HG03558 (cell line): ENCODE results near the gene TXLNB.

ENCODE experiments used
- ATAC-seq: cut with Tn5 transposase; IDR thresholded peaks from one replicate; pipeline ENCODE4 v1.9.1; 2021; ENCODE audit warnings: moderate number of reproducible peaks; ENCODE audit not compliant: unreplicated experiment; ENCODE audit errors: extremely low read depth

Gene TXLNB

DNA sequence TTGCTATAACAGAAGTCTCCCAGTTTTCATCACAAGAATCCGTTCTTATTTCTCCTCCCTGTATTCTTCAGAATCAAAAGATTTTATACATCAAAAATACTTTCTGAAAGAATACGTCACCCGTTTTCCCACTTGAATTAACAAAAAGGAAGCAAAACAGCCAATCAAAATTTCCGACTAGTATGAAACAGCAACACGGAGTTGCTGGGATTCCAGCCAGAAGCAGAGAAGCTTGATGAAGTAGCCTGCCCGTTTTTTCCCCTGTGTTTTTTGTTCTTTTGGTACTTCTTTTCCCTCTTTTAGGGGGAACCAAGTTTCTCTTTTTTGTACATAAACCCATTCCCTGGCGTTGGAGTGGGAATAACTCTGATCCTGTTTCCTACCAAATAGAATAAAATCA lies 14.6 kb downstream of the TXLNB start:
- no peak for ATAC-seq

DNA sequence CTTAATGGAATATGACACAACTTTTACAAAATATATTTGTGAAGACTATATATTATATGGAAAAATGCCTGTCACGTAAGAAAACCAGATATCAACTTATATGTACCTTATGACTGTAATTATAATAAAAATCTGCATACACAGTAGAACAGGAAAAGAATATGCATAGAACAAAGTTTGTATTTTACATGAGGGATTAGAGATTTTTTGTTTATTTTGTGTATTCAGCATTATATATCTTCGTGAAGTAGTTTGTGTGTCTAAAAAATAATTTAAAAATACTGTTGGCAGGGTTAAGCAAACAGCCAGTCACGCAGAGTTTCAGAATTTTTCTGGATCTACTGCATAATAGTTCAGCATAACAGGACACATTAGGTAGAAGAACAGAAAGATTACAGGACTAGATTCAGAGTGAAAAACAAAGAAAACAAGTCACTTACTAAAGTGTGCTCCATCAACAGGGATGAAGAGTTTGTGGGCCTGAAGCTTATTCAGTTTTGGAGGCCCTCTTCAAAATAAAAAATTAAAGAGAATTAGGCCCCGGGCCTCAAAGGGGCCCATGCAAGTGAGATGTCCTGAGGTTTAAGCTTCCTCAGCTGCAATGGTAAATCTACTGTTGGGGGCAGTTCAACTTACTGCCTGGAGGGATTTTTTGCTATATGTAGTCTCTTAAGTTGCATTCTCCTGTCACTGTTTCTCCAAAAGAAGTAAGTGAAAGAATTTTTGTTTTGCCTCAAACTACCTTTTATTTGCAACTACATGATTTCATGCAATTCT lies 16.3 kb downstream of the TXLNB start:
- no peak for ATAC-seq

DNA sequence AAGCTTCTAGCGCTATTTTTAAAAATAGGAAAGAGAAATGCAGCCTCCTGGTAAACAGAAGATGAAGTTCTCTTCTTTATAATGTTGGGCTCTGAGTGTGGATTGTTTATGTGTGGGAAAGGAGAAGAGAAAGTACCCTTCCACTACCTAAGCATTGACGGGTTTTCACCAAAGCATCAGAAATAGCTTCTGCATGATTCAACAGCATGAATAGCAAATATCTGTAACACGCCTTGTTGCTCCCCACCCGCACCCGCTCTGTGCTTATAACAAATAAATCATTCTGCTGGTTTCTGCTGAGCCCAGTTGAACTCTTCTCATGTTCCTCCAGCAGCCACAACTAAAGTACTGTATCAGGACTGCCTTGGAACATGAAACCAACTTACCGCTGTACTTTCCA lies 20.7 kb downstream of the TXLNB start:
- ATAC-seq = peak; percentile 70

DNA sequence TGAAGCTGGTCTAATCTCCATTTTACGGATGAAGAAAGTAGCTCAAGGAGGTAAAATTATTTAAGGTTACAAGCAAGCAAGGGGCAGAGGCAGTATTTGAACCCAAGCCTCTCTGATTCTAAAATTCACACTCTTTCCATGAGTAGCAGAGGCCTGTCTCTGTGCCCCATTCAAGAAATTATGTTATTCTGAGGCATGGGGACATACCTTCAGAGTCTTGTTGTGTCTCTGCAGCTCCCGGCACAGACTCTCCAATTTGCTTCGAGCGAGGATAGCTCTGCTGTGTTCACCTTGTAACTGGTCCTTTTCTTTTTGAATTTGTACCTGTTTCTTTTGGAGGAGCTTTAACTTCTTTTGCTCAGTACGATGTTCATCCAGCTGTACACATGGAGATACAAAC lies 21.5 kb downstream of the TXLNB start:
- no peak for ATAC-seq

DNA sequence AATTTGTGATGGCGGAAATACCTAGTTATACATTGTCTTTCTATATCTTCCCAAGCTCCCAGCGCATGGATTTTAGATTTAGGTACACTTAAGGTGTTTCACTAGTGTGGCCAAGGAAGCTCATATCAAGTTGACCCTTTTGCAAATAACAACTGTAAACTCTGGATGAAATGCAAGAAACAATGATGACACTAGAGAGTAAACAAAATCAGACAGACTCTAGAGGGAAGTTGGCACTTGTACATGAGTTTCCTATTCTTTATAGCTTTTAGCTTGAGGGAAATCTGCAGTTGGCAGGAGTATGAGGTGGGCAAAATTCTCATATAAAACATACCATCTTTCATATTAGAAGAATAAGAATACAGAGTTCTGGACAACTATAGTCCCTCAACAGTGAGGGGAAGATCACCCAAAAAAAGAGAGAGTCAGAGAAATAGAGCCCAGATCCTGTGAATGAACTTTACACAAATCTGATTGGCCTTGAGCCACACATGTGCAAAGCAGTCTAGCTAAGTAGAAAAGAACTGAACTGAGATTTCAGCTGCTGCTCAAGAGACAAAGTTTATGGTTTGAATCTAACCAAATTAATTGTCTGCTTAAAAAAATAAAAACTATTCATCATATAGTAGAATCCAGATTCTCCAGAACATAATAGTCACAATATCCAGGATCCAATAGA lies 26.1 kb downstream of the TXLNB start:
- no peak for ATAC-seq

DNA sequence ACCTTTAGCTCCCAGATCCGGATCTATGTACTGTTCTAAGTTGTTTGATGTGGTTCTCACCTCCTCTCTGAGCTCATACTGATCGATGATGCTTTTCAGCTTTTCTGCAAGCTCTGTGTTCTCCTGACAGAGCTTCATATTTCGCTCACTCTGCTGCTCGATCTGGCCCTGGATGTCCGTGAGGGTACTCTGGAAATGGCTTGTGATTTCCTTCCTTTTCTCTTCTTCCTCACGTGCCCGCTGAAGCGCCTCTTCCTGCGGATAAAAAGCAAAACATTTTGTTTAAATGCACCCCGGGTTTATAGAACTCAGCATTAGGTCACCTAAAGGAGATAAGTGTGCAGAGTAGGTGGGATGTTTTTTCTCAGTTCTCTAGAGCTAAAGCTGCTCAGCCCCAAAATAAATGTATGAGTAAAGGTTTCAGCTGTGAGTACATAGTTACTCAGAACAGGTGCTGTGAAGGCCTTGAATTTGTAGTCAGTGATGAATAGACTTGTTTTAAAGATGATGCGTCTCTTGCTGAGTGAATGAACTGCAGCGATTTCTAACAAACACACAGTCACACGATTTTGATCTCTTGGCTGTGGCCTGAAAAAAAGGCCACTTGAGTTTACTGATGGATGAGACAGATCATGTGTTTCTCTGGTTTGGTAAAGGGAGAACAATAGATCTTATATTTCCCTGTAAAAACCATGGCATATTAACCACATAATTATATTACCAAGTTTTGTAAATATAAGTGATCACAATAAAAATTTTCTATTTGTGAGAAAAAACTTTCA lies 29.1 kb downstream of the TXLNB start:
- peak; percentile 91 for ATAC-seq

GRCh38 chr6:139257821-139258398 lies 33.9 kb downstream of the TXLNB start:
- ATAC-seq = no peak

GRCh38 chr6:139257291-139257690 lies 34.5 kb downstream of the TXLNB start:
- no peak for ATAC-seq

- no peak for ATAC-seq
These were observed 35.7 kb downstream of the TXLNB start for GRCh38 chr6:139256087-139256486.

GRCh38 chr6:139254196-139254595 lies 37.6 kb downstream of the TXLNB start:
- no peak for ATAC-seq

DNA sequence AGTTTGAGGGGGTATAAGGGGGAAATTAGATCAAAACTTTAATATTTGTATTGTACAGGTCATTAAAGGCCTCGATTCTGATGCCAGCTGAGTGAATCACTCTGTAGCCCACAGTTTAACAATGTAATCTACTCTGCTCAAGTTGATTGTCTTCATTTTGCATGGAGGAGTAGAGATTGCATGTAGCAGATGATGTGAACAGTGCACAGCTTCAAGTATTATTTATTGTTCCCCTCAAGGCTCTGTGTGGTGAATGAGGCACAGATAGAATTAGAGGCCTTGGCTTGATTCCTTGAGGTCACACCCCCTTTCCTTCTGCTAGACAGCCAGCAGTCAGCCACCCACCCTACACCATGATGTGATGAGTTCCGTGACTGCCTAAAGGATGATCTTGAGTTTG lies 38.1 kb downstream of the TXLNB start:
- no peak for ATAC-seq

DNA sequence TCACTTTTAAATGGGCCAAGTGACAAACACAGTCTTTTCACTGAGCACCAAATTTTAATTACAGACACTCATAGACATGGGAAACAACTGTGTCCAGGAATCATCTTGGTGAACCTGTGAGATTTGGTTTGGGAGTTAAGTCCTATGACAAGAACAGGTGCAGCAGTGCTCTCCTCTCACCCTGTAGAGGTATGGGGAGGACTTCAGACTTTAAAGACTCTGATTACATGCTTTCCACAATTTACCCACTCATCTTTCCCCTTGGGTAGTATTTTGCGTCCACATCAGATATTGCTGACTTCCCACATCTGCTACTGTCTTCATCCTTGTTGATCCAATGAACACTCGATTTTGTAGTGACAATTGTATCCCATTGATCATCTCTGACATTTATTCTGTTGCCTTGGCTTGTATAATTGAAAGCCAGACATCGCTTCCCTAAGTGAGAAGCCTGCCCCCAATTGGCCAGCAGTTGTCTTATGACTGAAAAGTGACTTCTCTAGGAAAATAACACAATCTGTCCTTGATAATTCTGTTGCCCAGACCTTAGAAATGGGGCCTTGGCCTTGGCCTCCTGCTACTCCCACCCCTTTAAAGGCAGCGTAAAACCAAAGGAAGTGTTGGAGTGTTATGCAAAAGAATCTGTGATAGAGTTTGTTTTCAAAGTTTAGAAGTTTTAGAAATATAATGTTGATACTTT lies 40.0 kb downstream of the TXLNB start:
- no peak for ATAC-seq

DNA sequence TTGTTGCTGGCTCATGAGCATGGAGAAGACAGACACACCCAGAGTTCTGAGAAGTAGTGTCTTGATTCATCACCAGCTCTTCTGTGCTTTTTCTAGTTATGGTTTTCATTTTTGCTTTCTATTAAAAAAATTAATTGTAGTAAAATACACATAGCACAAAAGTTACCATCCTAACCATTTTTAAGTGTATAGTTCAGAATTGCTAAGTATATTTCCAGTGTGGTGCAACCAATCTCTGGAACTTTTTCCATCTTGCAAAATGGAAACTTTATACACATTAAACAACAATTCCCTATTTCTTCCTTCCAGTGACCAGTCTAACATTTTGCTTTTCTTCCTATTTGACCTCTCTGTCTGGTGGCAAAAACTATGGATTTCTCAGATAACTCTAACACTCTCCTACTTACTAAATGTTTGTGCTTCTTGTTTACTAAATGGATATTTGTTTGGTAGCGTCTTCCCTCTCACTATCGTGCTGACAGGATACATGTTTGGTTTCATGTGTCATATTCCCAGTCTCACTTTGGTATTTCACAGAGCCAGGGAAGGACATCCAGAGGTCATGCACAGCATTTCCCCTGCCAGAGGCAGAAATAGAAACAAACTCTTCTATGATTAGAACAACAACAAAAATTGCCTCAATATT lies 40.6 kb downstream of the TXLNB start:
- peak; percentile 15 for ATAC-seq

DNA sequence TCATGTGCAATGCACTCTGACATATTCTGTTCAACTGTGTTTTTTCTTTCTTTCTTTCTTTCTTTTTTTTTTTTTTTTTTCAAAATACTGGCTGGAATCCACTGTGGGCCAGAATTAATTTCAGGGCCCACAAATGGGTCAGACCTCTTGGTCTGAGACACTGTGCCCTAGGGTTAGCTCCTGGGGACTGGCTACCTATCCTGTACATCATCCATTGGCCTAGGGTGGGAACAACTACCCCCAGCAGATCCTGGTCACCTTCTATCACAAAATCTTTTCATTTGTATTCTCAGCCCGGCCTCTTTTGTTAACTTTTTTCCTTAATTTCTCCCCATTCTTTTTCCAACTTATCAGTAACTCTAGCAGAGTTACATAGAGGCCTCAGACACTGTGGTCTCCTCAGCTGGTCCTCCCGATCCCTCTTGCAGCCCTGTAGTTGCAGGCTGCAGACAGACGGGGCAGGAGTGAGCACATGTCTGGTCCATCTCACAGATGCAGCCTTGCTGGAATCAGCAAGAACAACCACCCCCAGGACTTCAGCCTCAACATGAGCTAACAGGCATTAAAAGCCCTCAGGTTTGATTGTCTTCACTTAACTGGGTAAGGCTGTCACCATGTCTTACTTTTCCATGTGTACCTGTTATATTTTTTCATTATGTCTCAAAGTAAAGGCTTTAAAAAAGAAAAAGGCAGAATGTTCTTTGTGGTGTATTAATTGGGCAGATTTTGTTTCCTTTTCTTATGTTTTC lies 41.3 kb downstream of the TXLNB start:
- ATAC-seq = peak; percentile 87

DNA sequence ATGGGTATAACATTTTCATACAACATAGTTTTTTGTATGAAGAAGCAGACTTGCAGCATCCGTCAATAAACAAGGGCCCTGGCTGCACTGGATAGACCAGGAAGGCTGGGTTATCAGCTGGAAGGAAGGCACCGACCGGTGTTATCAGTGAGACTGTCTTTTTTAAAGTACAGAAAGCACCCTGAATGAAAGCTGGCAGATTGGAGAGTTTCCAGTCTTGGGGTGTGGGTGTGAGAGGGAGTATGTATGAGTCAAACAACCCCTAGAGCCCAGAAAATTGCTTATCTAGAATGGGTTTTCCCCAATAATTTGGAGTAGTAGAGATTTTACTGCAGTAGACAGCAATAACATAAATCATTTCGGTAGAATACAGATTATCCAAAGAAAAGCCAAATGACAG lies 42.4 kb downstream of the TXLNB start:
- ATAC-seq = no peak

- no peak for ATAC-seq
These were observed 42.9 kb downstream of the TXLNB start for GRCh38 chr6:139248911-139249310.

- ATAC-seq = no peak
These were observed 44.2 kb downstream of the TXLNB start for GRCh38 chr6:139247618-139248017.

GRCh38 chr6:139243536-139243935 lies 48.3 kb downstream of the TXLNB start:
- no peak for ATAC-seq
